ENCODE data around the gene HGFAC.

Gene HGFAC

DNA sequence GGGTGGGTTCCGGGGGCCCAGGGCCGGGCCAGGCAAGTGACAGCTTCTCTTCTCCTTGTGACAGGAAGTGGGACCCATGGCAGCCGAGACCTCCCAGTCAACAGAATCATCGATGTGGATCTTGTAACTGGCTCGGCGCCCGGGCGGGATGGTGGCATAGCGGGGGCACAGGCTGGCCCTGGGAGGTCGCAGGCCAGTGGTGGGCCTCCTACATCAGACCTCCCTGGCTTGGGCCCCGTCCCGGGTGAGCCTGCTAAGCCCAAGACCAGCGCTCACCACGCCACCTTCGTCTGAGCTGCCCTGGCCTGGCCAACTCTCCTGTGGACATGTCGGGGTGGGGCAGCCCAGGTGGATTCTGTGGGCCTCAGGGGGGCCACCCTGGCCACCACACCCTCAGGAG, 2.4 kb upstream of the HGFAC start:
- Mint-ChIP-seq H3K27me3 (no peaks in the 10 kb centered on the region), H3K4me1 (ENCODE audit: low read depth) (no peaks in the 10 kb centered on the region), H3K36me3 (ENCODE audit: low read depth) (no peaks in the 10 kb centered on the region), H3K9me3 (no peaks in the 10 kb centered on the region), H3K4me3 (no peak overlapping the region), H3K27ac (no peak overlapping the region)

- no peaks in the 10 kb centered on the region for H3K4me1 Mint-ChIP-seq (ENCODE audit: low read depth)
- H3K27me3 Mint-ChIP-seq: no peaks in the 10 kb centered on the region
- H3K4me3 Mint-ChIP-seq: no peak overlapping the region
- H3K27ac Mint-ChIP-seq: no peak overlapping the region
- no peaks in the 10 kb centered on the region for H3K9me3 Mint-ChIP-seq
- H3K36me3 Mint-ChIP-seq (ENCODE audit: low read depth): no peaks in the 10 kb centered on the region
Observed at GRCh38 chr4:3440011-3440410, 1.8 kb upstream of the HGFAC start.

DNA sequence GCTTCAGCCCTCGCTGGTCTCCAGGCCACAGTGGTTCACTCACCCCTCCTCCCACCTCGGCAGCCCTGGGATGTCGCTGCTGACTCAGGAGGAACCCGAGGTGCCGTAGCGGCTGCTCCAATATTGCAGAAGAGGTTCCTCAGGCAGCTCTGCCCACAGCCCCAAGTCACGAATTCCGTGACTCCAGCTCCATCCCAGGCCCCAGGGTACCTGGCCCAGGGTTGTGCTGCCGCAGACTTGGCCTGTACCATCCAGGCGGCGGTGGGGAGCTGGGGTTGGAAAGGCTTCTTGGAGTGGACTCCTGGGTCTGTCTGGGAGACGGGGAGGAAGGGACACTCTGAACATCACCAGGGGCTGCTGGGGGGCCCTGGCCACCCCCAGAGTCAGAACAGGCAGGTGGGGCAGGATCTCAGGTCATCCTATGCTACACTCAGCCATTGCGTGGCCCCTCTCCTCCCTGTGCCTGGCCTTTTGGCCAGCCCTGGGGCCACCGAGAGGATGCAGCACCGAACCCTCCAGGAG, 728 bp upstream of the HGFAC start:
- Mint-ChIP-seq H3K27me3 (no peaks in the 10 kb centered on the region), H3K36me3 (ENCODE audit: low read depth) (no peaks in the 10 kb centered on the region), H3K27ac (no peak overlapping the region), H3K4me1 (ENCODE audit: low read depth) (no peaks in the 10 kb centered on the region), H3K4me3 (no peak overlapping the region), H3K9me3 (no peaks in the 10 kb centered on the region)

DNA sequence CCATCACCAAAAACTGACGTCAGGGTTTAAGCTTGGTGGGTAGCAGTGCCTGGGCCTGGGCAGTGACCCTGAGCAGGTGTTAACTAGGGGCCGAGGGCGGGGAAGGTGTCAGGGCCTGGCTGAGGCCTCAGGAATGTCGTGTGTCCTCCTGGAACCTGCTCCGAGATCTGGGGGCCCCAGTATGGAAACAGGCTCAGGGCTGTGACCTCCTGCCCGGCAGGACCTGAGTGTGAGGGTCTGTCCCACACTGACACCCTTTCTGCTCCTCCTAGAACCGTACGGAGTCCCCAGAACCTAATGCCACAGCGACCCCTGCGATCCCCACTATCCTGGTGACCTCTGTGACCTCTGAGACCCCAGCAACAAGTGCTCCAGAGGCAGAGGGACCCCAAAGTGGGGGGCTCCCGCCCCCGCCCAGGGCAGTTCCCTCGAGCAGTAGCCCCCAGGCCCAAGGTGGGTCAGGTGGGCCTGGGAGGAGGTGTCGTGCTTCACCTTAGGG, 741 bp downstream of the HGFAC start:
- Mint-ChIP-seq H3K4me3 (no peak overlapping the region), H3K4me1 (ENCODE audit: low read depth) (no peaks in the 10 kb centered on the region), H3K36me3 (ENCODE audit: low read depth) (no peaks in the 10 kb centered on the region), H3K9me3 (no peaks in the 10 kb centered on the region), H3K27me3 (no peaks in the 10 kb centered on the region), H3K27ac (no peak overlapping the region)

- Mint-ChIP-seq H3K36me3 (ENCODE audit: low read depth) (no peaks in the 10 kb centered on the region), H3K4me1 (ENCODE audit: low read depth) (no peaks in the 10 kb centered on the region), H3K27ac (no peak overlapping the region), H3K4me3 (no peak overlapping the region), H3K27me3 (no peaks in the 10 kb centered on the region), H3K9me3 (no peaks in the 10 kb centered on the region)
Observed at GRCh38 chr4:3442959-3443749, 1.4 kb downstream of the HGFAC start.

DNA sequence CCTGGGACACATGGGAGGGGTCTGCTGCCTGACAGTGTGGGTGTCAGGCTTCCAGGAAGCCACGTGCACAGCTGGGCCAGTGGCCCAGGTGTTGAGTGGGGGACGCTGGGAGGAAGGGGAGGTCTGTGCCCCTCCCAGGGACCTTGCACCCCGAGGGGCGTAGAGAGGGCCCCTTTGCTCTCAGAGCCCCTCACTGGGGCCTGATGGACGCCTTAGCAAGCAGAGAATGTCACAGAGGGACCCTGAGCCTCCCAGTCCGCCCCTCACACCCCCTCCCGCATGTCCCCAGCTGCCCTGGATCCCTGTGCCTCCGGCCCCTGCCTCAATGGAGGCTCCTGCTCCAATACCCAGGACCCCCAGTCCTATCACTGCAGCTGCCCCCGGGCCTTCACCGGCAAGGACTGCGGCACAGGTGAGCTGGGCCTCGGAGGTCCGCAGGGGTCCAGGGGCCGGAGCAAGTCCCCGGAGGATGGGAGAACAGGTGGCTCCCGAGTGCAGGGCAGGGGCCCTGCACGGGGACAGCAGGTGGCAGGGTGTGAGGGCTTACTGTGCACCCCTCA, 2.1 kb downstream of the HGFAC start:
- Mint-ChIP-seq H3K9me3 (no peaks in the 10 kb centered on the region), H3K27ac (no peak overlapping the region), H3K27me3 (no peaks in the 10 kb centered on the region), H3K4me1 (ENCODE audit: low read depth) (no peaks in the 10 kb centered on the region), H3K36me3 (ENCODE audit: low read depth) (no peaks in the 10 kb centered on the region), H3K4me3 (no peak overlapping the region)

DNA sequence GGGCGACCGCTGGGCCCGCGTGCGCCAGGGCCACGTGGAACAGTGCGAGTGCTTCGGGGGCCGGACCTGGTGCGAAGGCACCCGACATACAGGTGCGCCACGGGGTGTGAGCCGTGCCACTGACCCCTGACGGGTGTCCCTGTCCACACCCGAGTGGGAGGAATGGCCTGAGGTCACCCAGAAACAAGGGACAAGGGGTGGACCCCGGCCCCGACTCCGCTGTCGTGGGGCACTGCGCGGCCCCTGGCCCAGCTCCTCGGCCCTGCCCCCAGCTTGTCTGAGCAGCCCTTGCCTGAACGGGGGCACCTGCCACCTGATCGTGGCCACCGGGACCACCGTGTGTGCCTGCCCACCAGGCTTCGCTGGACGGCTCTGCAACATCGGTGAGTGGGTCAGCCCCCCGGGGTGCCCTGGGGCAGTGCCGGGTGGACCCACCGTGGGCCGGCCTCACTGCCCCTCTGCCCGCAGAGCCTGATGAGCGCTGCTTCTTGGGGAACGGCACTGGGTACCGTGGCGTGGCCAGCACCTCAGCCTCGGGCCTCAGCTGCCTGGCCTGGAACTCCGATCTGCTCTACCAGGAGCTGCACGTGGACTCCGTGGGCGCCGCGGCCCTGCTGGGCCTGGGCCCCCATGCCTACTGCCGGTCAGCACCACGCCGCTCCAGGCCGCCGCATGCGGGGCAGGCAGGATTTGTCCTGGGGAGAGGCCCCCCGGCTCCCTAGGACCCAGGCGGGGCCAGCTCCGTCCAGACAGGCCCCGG, 2.8 kb downstream of the HGFAC start:
- Mint-ChIP-seq H3K4me1 (ENCODE audit: low read depth) (no peaks in the 10 kb centered on the region), H3K27me3 (no peaks in the 10 kb centered on the region), H3K36me3 (ENCODE audit: low read depth) (no peaks in the 10 kb centered on the region), H3K4me3 (no peak overlapping the region), H3K9me3 (no peaks in the 10 kb centered on the region), H3K27ac (no peak overlapping the region)

GRCh38 chr4:3445111-3445820, 3.5 kb downstream of the HGFAC start:
- Mint-ChIP-seq H3K36me3 (ENCODE audit: low read depth) (no peaks in the 10 kb centered on the region), H3K9me3 (no peaks in the 10 kb centered on the region), H3K27me3 (no peaks in the 10 kb centered on the region), H3K4me3 (no peak overlapping the region), H3K4me1 (ENCODE audit: low read depth) (no peaks in the 10 kb centered on the region), H3K27ac (no peak overlapping the region)

DNA sequence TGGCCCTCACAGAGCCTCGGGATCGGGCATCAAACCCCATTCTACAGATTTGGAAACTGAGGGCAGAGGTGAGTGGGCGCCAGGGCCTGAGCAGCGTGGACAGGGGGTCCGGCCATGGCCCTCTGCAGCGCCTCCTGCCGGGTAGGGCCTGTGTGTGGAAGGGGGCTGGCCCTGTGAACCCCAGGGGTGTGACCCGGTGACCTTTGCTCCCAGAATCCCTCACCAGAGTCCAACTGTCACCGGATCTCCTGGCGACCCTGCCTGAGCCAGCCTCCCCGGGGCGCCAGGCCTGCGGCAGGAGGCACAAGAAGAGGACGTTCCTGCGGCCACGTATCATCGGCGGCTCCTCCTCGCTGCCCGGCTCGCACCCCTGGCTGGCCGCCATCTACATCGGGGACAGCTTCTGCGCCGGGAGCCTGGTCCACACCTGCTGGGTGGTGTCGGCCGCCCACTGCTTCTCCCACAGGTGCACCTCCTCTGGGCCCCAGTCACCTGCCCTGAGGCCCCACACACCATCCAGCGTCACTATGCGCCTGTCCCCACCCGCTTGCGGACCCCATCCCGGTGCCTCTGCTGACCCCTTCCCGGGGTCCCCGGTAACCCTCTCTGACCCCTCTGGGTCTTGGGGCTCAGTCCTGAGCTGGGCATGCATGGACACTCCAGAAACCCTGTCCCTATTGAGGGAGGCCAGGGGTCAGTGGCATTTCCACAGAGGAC, 4.2 kb downstream of the HGFAC start:
- Mint-ChIP-seq H3K36me3 (ENCODE audit: low read depth) (no peaks in the 10 kb centered on the region), H3K27me3 (no peaks in the 10 kb centered on the region), H3K4me1 (ENCODE audit: low read depth) (no peaks in the 10 kb centered on the region), H3K9me3 (no peaks in the 10 kb centered on the region), H3K27ac (no peak overlapping the region), H3K4me3 (no peak overlapping the region)

- no peaks in the 10 kb centered on the region for H3K27me3 Mint-ChIP-seq
- H3K4me3 Mint-ChIP-seq: no peak overlapping the region
- no peak overlapping the region for H3K27ac Mint-ChIP-seq
- H3K4me1 Mint-ChIP-seq (ENCODE audit: low read depth): no peaks in the 10 kb centered on the region
- no peaks in the 10 kb centered on the region for H3K36me3 Mint-ChIP-seq (ENCODE audit: low read depth)
- no peaks in the 10 kb centered on the region for H3K9me3 Mint-ChIP-seq
Observed at GRCh38 chr4:3446631-3447320, 5.0 kb downstream of the HGFAC start.

GRCh38 chr4:3447431-3448395, 5.9 kb downstream of the HGFAC start:
- H3K27me3 Mint-ChIP-seq: no peaks in the 10 kb centered on the region
- no peaks in the 10 kb centered on the region for H3K4me1 Mint-ChIP-seq (ENCODE audit: low read depth)
- no peaks in the 10 kb centered on the region for H3K9me3 Mint-ChIP-seq
- no peak overlapping the region for H3K27ac Mint-ChIP-seq
- H3K36me3 Mint-ChIP-seq (ENCODE audit: low read depth): no peaks in the 10 kb centered on the region
- no peak overlapping the region for H3K4me3 Mint-ChIP-seq

- H3K4me1 Mint-ChIP-seq (ENCODE audit: low read depth): no peaks in the 10 kb centered on the region
- no peaks in the 10 kb centered on the region for H3K27me3 Mint-ChIP-seq
- no peak overlapping the region for H3K4me3 Mint-ChIP-seq
- H3K27ac Mint-ChIP-seq: no peak overlapping the region
- H3K36me3 Mint-ChIP-seq (ENCODE audit: low read depth): no peaks in the 10 kb centered on the region
- no peaks in the 10 kb centered on the region for H3K9me3 Mint-ChIP-seq
Observed at GRCh38 chr4:3449047-3449573, 7.3 kb downstream of the HGFAC start.
